ENCODE data around the gene PARD3B.

Gene PARD3B

GRCh38 chr2:205409411-205409810 is 864.1 kb downstream of the PARD3B start:
- Histone ChIP-seq H4K20me1 (ENCODE audit: low read depth, low read length) (no peaks in the 10 kb centered on the region), H3K27me3 (ENCODE audit: low read length) (no peaks in the 10 kb centered on the region), H3K9me2 (replicated peaks; ENCODE audit: insufficient read depth, low read length) (no peaks in the 10 kb centered on the region), H3K4me2 (ENCODE audit: low read depth, low read length, poor library complexity, severe bottlenecking) (no peak overlapping the region), H3K36me3 (ENCODE audit: low read length) (no peaks in the 10 kb centered on the region), H2AFZ (ENCODE audit: low read depth, low read length, severe bottlenecking) (no peak overlapping the region), H3K9ac (ENCODE audit: low read length) (no peak overlapping the region), H3K79me2 (ENCODE audit: insufficient read depth, low read length) (no peaks in the 10 kb centered on the region), H3F3A (ENCODE audit: insufficient read depth) (no peaks in the 10 kb centered on the region), H3K4me3 (ENCODE audit: insufficient read depth, low read length, poor library complexity, severe bottlenecking) (no peak overlapping the region), H3K27ac (ENCODE audit: low read depth, low read length) (no peak overlapping the region), H3K9me3 (ENCODE audit: insufficient read depth, low read length) (no peaks in the 10 kb centered on the region)
- TF ChIP-seq, protein P1, sequence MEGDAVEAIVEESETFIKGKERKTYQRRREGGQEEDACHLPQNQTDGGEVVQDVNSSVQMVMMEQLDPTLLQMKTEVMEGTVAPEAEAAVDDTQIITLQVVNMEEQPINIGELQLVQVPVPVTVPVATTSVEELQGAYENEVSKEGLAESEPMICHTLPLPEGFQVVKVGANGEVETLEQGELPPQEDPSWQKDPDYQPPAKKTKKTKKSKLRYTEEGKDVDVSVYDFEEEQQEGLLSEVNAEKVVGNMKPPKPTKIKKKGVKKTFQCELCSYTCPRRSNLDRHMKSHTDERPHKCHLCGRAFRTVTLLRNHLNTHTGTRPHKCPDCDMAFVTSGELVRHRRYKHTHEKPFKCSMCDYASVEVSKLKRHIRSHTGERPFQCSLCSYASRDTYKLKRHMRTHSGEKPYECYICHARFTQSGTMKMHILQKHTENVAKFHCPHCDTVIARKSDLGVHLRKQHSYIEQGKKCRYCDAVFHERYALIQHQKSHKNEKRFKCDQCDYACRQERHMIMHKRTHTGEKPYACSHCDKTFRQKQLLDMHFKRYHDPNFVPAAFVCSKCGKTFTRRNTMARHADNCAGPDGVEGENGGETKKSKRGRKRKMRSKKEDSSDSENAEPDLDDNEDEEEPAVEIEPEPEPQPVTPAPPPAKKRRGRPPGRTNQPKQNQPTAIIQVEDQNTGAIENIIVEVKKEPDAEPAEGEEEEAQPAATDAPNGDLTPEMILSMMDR (IDR thresholded peaks at IDR 0.05; ENCODE audit: insufficient read depth, low read length, poor library complexity, severe bottlenecking), result no peak
- no peak for TF ChIP-seq EZH2phosphoT487 (conservative IDR thresholded peaks at IDR 0.05; ENCODE audit: low read length)

DNA sequence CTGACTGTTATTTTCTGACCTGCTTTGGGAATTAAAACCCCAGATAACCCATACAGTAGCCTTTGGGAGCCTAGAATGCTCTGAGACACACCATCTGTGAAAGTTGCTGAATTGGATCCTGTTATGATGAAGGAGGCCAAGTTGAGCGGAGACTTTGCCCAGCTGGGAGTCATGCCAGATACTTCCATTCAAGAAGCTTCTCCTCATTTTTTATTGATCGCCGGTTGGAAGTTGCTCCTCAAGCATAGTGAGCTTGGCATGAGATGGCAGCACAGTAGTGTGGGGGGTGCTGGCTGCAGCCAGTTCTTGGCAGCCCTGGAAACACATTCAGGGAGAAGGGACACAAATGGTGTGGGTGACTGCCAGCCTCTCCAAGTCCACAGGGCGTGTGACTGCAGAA is 866.3 kb downstream of the PARD3B start:
- no peaks in the 10 kb centered on the region for H3K79me2 ChIP-seq (ENCODE audit: insufficient read depth, low read length)
- H4K20me1 ChIP-seq (ENCODE audit: low read depth, low read length), result no peaks in the 10 kb centered on the region
- no peak overlapping the region for H2AFZ ChIP-seq (ENCODE audit: low read depth, low read length, severe bottlenecking)
- no peak overlapping the region for H3K4me2 ChIP-seq (ENCODE audit: low read depth, low read length, poor library complexity, severe bottlenecking)
- H3K27ac ChIP-seq (ENCODE audit: low read depth, low read length), result no peak overlapping the region
- no peak for TF ChIP-seq EZH2phosphoT487 (conservative IDR thresholded peaks at IDR 0.05; ENCODE audit: low read length)
- TF ChIP-seq, protein P1 (IDR thresholded peaks at IDR 0.05; ENCODE audit: insufficient read depth, low read length, poor library complexity, severe bottlenecking), result no peak
- no peaks in the 10 kb centered on the region for H3K36me3 ChIP-seq (ENCODE audit: low read length)
- H3K4me3 ChIP-seq (ENCODE audit: insufficient read depth, low read length, poor library complexity, severe bottlenecking), result no peak overlapping the region
- H3K27me3 ChIP-seq (ENCODE audit: low read length), result no peaks in the 10 kb centered on the region
- no peaks in the 10 kb centered on the region for H3K9me3 ChIP-seq (ENCODE audit: insufficient read depth, low read length)
- no peaks in the 10 kb centered on the region for H3F3A ChIP-seq (ENCODE audit: insufficient read depth)
- no peaks in the 10 kb centered on the region for H3K9me2 ChIP-seq (replicated peaks; ENCODE audit: insufficient read depth, low read length)
- H3K9ac ChIP-seq (ENCODE audit: low read length), result no peak overlapping the region

DNA sequence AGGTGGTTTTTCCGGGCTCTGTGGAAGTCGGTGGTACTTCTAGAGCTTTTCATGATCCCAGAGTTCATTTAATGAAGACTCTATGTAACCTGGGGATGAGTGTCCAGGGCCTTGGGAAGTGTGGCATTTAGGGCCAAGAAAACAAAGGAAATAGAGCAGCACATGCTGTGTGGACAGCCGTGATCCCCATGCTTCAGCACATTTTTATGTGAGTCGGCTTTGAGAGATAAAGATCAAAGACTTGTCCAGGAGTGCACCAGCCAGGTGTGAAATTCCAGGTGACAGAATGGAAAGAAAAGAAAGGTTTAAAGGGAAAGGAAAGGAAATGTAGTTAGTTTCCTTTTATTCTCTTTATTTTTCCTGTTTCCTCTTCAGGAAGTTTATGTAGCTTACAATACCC is 879.1 kb downstream of the PARD3B start:
- Histone ChIP-seq H2AFZ (ENCODE audit: low read depth, low read length, severe bottlenecking) (no peak overlapping the region), H3K9me3 (ENCODE audit: insufficient read depth, low read length) (no peaks in the 10 kb centered on the region), H3K4me2 (ENCODE audit: low read depth, low read length, poor library complexity, severe bottlenecking) (no peak overlapping the region), H3K9ac (ENCODE audit: low read length) (no peak overlapping the region), H3F3A (ENCODE audit: insufficient read depth) (no peaks in the 10 kb centered on the region), H3K9me2 (replicated peaks; ENCODE audit: insufficient read depth, low read length) (no peaks in the 10 kb centered on the region), H4K20me1 (ENCODE audit: low read depth, low read length) (no peaks in the 10 kb centered on the region), H3K4me3 (ENCODE audit: insufficient read depth, low read length, poor library complexity, severe bottlenecking) (no peak overlapping the region), H3K36me3 (ENCODE audit: low read length) (no peaks in the 10 kb centered on the region), H3K27me3 (ENCODE audit: low read length) (no peaks in the 10 kb centered on the region), H3K79me2 (ENCODE audit: insufficient read depth, low read length) (no peaks in the 10 kb centered on the region), H3K27ac (ENCODE audit: low read depth, low read length) (no peak overlapping the region)
- TF ChIP-seq EZH2phosphoT487 (conservative IDR thresholded peaks at IDR 0.05; ENCODE audit: low read length), result no peak
- TF ChIP-seq, protein P1 (IDR thresholded peaks at IDR 0.05; ENCODE audit: insufficient read depth, low read length, poor library complexity, severe bottlenecking), result no peak

All from SU-DHL-6 (cell line).